H9 (cell line): ENCODE results near the gene RWDD1. TPM values are rescaled to one million over a fixed set of nuclear protein-coding genes. Genes with fewer than 3 reads are reported as not detected.

Experiments
- DNase-seq: peaks from one replicate; pipeline ENCODE4 v3.0.0-alpha.2; 2017
- H2AFZ ChIP-seq: one replicate; pipeline ENCODE4 v1.6.1; 2013; ENCODE audit warnings: mild to moderate bottlenecking, low read length, control low read depth, moderate library complexity
- H2AK5ac ChIP-seq: 2 replicates; pipeline ENCODE4 v1.6.1; 2013; ENCODE audit warnings: low read length, control low read depth, mixed read lengths; ENCODE audit not compliant: insufficient read length
- H2BK120ac ChIP-seq: one replicate; pipeline ENCODE4 v1.6.1; 2013; ENCODE audit warnings: low read depth, mild to moderate bottlenecking, low read length, control low read depth, inconsistent platforms; ENCODE audit not compliant: poor library complexity, severe bottlenecking
- H2BK12ac ChIP-seq: 2 replicates; pipeline ENCODE4 v1.6.1; 2013; ENCODE audit warnings: low read length, control low read depth, mixed read lengths, low read depth; ENCODE audit not compliant: insufficient read length
- H2BK15ac ChIP-seq: 2 replicates; pipeline ENCODE4 v1.6.1; 2013; ENCODE audit warnings: low read depth, low read length, control low read depth
- H2BK20ac ChIP-seq: one replicate; pipeline ENCODE4 v1.6.1; 2013; ENCODE audit warnings: low read depth, mild to moderate bottlenecking, low read length, control low read depth, inconsistent platforms; ENCODE audit not compliant: poor library complexity, severe bottlenecking
- H2BK5ac ChIP-seq: 2 replicates; pipeline ENCODE4 v1.6.1; 2013; ENCODE audit warnings: low read length, control low read depth, mixed read lengths; ENCODE audit not compliant: insufficient read length
- H3K14ac ChIP-seq: 2 replicates; pipeline ENCODE4 v1.6.1; 2013; ENCODE audit warnings: low read length, control low read depth; ENCODE audit not compliant: insufficient read depth
- H3K18ac ChIP-seq: 2 replicates; pipeline ENCODE4 v1.6.1; 2013; ENCODE audit warnings: low read depth, mild to moderate bottlenecking, mixed read lengths, low read length, control low read depth; ENCODE audit not compliant: insufficient read length
- H3K23ac ChIP-seq: 2 replicates; pipeline ENCODE4 v1.6.1; 2013; ENCODE audit warnings: low read length, control low read depth, mixed read lengths, low read depth; ENCODE audit not compliant: insufficient read length
- H3K23me2 ChIP-seq: 2 replicates; pipeline ENCODE4 v1.6.1; 2013; ENCODE audit warnings: low read depth, mild to moderate bottlenecking, mixed read lengths, low read length, control low read depth; ENCODE audit not compliant: insufficient read length, poor library complexity, severe bottlenecking
- H3K27ac ChIP-seq: 2 replicates; pipeline ENCODE4 v1.5.1; 2013; ENCODE audit warnings: low read length, control low read depth, mixed read lengths, low read depth; ENCODE audit not compliant: insufficient read length
- H3K27me3 ChIP-seq: 2 replicates; pipeline ENCODE4 v1.6.1; 2013; ENCODE audit warnings: low read length, control low read depth, inconsistent platforms; ENCODE audit not compliant: insufficient read depth
- H3K4ac ChIP-seq: 2 replicates; pipeline ENCODE4 v1.6.1; 2013; ENCODE audit warnings: low read depth, mild to moderate bottlenecking, control low read depth, inconsistent platforms, low read length, moderate library complexity
- H3K4me1 ChIP-seq: 2 replicates; pipeline ENCODE4 v1.6.1; 2013; ENCODE audit warnings: low read length, control low read depth, inconsistent platforms; ENCODE audit not compliant: insufficient read depth
- H3K4me2 ChIP-seq: 2 replicates; pipeline ENCODE4 v1.6.1; 2013; ENCODE audit warnings: low read length, control low read depth, mixed read lengths; ENCODE audit not compliant: insufficient read length, insufficient read depth
- H3K56ac ChIP-seq: 2 replicates; pipeline ENCODE4 v1.6.1; 2013; ENCODE audit warnings: low read depth, mild to moderate bottlenecking, mixed read lengths, low read length, control low read depth; ENCODE audit not compliant: insufficient read length
- H3K79me1 ChIP-seq: 2 replicates; pipeline ENCODE4 v1.6.1; 2013; ENCODE audit warnings: low read depth, mild to moderate bottlenecking, moderate library complexity, low read length, control low read depth, inconsistent platforms; ENCODE audit not compliant: insufficient read depth, poor library complexity, severe bottlenecking
- H3K79me2 ChIP-seq: 2 replicates; pipeline ENCODE4 v1.6.1; 2013; ENCODE audit warnings: low read length, control low read depth, inconsistent platforms; ENCODE audit not compliant: insufficient read depth
- H3K9ac ChIP-seq: 2 replicates; pipeline ENCODE4 v1.6.1; 2013; ENCODE audit warnings: low read length, control low read depth, mixed read lengths; ENCODE audit not compliant: insufficient read length; ENCODE audit errors: extremely low read depth
- H3K9me3 ChIP-seq: one replicate; pipeline ENCODE4 v1.6.1; 2013; ENCODE audit warnings: low read depth, low read length, inconsistent platforms; ENCODE audit not compliant: control insufficient read depth
- H3T11ph ChIP-seq: one replicate; pipeline ENCODE4 v1.6.1; 2013; ENCODE audit warnings: mild to moderate bottlenecking, low read length, control low read depth, inconsistent platforms
- H4K20me1 ChIP-seq: one replicate; pipeline ENCODE4 v1.6.1; 2013; ENCODE audit not compliant: control insufficient read depth, insufficient read length, insufficient read depth
- H4K5ac ChIP-seq: 2 replicates; pipeline ENCODE4 v1.6.1; 2013; ENCODE audit warnings: low read depth, mild to moderate bottlenecking, mixed read lengths, low read length, control low read depth; ENCODE audit not compliant: insufficient read length
- H4K8ac ChIP-seq: replicated peaks from 2 replicates; pipeline ENCODE4 v1.6.1; 2013; ENCODE audit warnings: low read length, control low read depth, mixed read lengths, low read depth; ENCODE audit not compliant: insufficient read length
- H4K91ac ChIP-seq: 2 replicates; pipeline ENCODE4 v1.6.1; 2013; ENCODE audit warnings: low read depth, mild to moderate bottlenecking, moderate library complexity, mixed read lengths, low read length, control low read depth; ENCODE audit not compliant: insufficient read length
- H3K27ac Mint-ChIP-seq, 3 experiments: 2 replicates in 2 of 3; 3 replicates in 1 of 3; pipeline ENCODE4 v1.8.0; 2020 to 2021; ENCODE audit warnings: mixed read lengths in 3 of 3, mild to moderate bottlenecking in 1 of 3, moderate library complexity in 1 of 3
- H3K27me3 Mint-ChIP-seq: 2 replicates; pipeline ENCODE4 v1.8.0; 2021; ENCODE audit warnings: low read depth, mild to moderate bottlenecking, moderate library complexity, mixed read lengths
- H3K36me3 Mint-ChIP-seq, 3 experiments: 2 replicates in 2 of 3; 3 replicates in 1 of 3; pipeline ENCODE4 v1.8.0; 2020 to 2021; ENCODE audit warnings: low read depth in 3 of 3, mixed read lengths in 3 of 3; ENCODE audit not compliant: insufficient read depth in 1 of 3
- H3K4me1 Mint-ChIP-seq, 2 experiments: 2 replicates each; pipeline ENCODE4 v1.8.0; 2020; ENCODE audit warnings: mixed read lengths in 2 of 2
- H3K4me3 Mint-ChIP-seq, 2 experiments: 2 replicates in 1 of 2; 3 replicates in 1 of 2; pipeline ENCODE4 v1.8.0; 2020 to 2021; ENCODE audit warnings: mild to moderate bottlenecking in 2 of 2, mixed read lengths in 2 of 2, moderate library complexity in 1 of 2
- H3K9me3 Mint-ChIP-seq, 2 experiments: 2 replicates in 1 of 2; 3 replicates in 1 of 2; pipeline ENCODE4 v1.8.0; 2020; ENCODE audit warnings: mild to moderate bottlenecking in 2 of 2, mixed read lengths in 2 of 2, moderate library complexity in 1 of 2
- total RNA-seq: library from RNA; stranded (reverse); gene quantifications from 2 replicates; pipeline ENCODE4 v1.2.1, GENCODE V29; 2021
- TF ChIP-seq, protein P1 (sequence below): fragments of 200-600 bp; sonication (generic); conservative IDR thresholded peaks from 3 replicates; pipeline ENCODE4 v1.8.0; 2021; ENCODE audit warnings: antibody characterized with exemption, mild to moderate bottlenecking

The RWDD1 gene
- total RNA-seq, 1 experiment from 2014 or later = 42.0 TPM

DNA sequence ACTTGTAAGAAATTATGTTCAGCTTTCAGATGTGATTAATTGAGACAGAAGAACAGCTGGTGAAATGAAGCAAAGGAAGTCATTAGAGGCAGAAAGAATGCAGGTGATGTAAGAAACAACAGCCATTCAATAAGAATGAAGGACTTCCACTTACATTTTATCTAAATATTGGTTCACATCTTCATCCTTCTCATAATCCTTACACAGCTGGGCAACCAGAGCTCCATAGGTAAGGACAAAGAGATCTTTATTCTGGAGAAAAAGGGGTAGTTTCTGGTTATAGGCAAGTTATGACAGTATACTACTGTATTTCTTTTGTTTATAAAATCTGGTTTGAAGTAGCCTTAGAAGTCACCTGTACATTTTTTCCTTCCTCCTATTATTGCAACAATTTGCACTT, 28.2 kb upstream of the RWDD1 start:
- no peaks in the 10 kb centered on the region for H4K20me1 ChIP-seq
- no peak overlapping the region for H2AFZ ChIP-seq
- no peak overlapping the region for H2BK5ac ChIP-seq
- no peaks in the 10 kb centered on the region for H3K27me3 ChIP-seq
- no peaks in the 10 kb centered on the region for H3K27me3 Mint-ChIP-seq
- H3K23ac ChIP-seq = no peak overlapping the region
- no peaks in the 10 kb centered on the region for H3K23me2 ChIP-seq
- no peaks in the 10 kb centered on the region for H3K9me3 ChIP-seq
- H3K36me3 Mint-ChIP-seq = no peaks in the 10 kb centered on the region
- TF ChIP-seq, protein P1, sequence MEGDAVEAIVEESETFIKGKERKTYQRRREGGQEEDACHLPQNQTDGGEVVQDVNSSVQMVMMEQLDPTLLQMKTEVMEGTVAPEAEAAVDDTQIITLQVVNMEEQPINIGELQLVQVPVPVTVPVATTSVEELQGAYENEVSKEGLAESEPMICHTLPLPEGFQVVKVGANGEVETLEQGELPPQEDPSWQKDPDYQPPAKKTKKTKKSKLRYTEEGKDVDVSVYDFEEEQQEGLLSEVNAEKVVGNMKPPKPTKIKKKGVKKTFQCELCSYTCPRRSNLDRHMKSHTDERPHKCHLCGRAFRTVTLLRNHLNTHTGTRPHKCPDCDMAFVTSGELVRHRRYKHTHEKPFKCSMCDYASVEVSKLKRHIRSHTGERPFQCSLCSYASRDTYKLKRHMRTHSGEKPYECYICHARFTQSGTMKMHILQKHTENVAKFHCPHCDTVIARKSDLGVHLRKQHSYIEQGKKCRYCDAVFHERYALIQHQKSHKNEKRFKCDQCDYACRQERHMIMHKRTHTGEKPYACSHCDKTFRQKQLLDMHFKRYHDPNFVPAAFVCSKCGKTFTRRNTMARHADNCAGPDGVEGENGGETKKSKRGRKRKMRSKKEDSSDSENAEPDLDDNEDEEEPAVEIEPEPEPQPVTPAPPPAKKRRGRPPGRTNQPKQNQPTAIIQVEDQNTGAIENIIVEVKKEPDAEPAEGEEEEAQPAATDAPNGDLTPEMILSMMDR = no peak
- H3K9me3 Mint-ChIP-seq = no peaks in the 10 kb centered on the region
- no peaks in the 10 kb centered on the region for H3K79me1 ChIP-seq
- H4K5ac ChIP-seq = no peak overlapping the region
- H4K8ac ChIP-seq = no peak overlapping the region
- no peak overlapping the region for H2AK5ac ChIP-seq
- no peak overlapping the region for H3K27ac ChIP-seq
- no peak overlapping the region for H3K4me3 Mint-ChIP-seq
- H3K4ac ChIP-seq = no peak overlapping the region
- no peak overlapping the region for H3K14ac ChIP-seq
- no peak overlapping the region for H3K18ac ChIP-seq
- no peak for DNase-seq
- H3K9ac ChIP-seq = no peak overlapping the region
- H3T11ph ChIP-seq = no peak overlapping the region
- no peak overlapping the region for H2BK20ac ChIP-seq
- peaks cover 6 to 8% of the 10 kb centered on the region in 2 experiments; a peak in 3 of 4 replicates for H3K4me1 Mint-ChIP-seq
- no peak overlapping the region for H2BK15ac ChIP-seq
- no peak overlapping the region for H3K4me2 ChIP-seq
- no peak overlapping the region for H3K27ac Mint-ChIP-seq
- H3K4me1 ChIP-seq = no peaks in the 10 kb centered on the region
- no peaks in the 10 kb centered on the region for H3K79me2 ChIP-seq
- no peak overlapping the region for H4K91ac ChIP-seq
- H3K56ac ChIP-seq = no peak overlapping the region
- no peak overlapping the region for H2BK120ac ChIP-seq
- H2BK12ac ChIP-seq = no peak overlapping the region
